ENCODE measurements around the gene ZNF821.

GRCh38 chr16:71883849-71884638 is at the start of gene ZNF821:
- TF ChIP-seq CTCF (IDR thresholded peaks at IDR 0.05) (peak in 5 of 6 experiments; percentile 5 to 61 (median 51)), POLR2A (IDR thresholded peaks at IDR 0.05) (peak in 1 of 4 donors; percentile 33)
